ENCODE measurements around the gene EML6. TPM values are rescaled to one million over a fixed set of nuclear protein-coding genes. Genes with fewer than 3 reads are reported as not detected.

The EML6 gene
- total RNA-seq, 4 donors from 2014 or later = 2.7 to 42.5 (median 11.9) TPM

DNA sequence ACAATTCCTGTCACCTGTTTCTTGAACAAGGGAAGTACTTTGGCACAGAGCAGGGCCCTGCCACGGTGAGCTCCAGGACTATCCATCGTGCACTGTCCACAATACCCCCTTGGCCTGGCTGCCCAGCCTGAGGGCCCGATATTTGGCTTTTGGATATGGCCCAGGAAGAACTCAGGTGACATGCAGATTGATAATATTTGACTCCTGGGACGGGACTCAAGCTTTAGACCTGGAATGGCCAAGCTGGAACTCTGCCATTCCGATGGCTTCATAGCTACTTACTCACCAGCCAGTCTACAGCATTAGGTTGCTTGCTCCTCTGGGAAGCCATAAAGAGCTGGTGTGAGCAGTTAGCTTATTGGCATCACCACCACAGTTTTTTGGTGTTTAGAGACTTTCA is 26.6 kb downstream of the EML6 start:
- DNase-seq (no peak), ATAC-seq (no peak)
- TF ChIP-seq, protein P1, sequence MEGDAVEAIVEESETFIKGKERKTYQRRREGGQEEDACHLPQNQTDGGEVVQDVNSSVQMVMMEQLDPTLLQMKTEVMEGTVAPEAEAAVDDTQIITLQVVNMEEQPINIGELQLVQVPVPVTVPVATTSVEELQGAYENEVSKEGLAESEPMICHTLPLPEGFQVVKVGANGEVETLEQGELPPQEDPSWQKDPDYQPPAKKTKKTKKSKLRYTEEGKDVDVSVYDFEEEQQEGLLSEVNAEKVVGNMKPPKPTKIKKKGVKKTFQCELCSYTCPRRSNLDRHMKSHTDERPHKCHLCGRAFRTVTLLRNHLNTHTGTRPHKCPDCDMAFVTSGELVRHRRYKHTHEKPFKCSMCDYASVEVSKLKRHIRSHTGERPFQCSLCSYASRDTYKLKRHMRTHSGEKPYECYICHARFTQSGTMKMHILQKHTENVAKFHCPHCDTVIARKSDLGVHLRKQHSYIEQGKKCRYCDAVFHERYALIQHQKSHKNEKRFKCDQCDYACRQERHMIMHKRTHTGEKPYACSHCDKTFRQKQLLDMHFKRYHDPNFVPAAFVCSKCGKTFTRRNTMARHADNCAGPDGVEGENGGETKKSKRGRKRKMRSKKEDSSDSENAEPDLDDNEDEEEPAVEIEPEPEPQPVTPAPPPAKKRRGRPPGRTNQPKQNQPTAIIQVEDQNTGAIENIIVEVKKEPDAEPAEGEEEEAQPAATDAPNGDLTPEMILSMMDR (IDR thresholded peaks at IDR 0.05 in 4 of 5, conservative IDR thresholded peaks at IDR 0.05 in 1 of 5) = no peak
- TF ChIP-seq POLR2A (IDR thresholded peaks at IDR 0.05) = no peak
- H3K27me3 ChIP-seq = no peaks in the 10 kb centered on the region
- H3K27ac ChIP-seq = no peak overlapping the region
- in situ Hi-C loops (cut with MboI; ENCODE audit: low sequenced_read_pairs in 4 of 4) (no loop called here), intact Hi-C loops (cut with DNase I; ENCODE audit: low total_unique reads) (no loop called here)
- no peak overlapping the region for H3K4me3 ChIP-seq
- H3K4me1 ChIP-seq = no peaks in the 10 kb centered on the region
- H3K36me3 ChIP-seq = no peaks in the 10 kb centered on the region
- H3K9me3 ChIP-seq = no peaks in the 10 kb centered on the region

DNA sequence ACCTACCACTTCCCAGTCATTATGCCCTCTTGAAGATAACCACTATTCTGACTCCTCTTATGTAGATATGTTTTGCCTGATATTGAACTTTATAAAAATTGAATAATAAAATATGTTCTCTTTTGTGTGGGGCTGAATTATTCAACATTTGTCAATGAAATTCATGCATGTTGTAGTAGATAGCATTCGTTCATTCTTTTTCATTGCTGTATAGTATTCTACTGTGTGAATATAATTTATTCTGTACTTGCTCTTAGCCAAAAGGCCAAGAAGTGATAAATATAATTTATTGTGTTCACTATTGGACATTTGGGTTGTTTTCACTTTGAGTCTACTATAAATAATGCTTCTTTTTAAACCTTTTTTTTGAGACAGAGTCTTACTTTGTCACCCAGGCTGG is 29.0 kb downstream of the EML6 start:
- no peak for ATAC-seq
- H3K4me1 ChIP-seq = no peaks in the 10 kb centered on the region
- H3K4me3 ChIP-seq = no peak overlapping the region
- in situ Hi-C loops (cut with MboI; ENCODE audit: low sequenced_read_pairs in 4 of 4) = no loop called here
- intact Hi-C loops (cut with DNase I; ENCODE audit: low total_unique reads) = no loop called here
- no peaks in the 10 kb centered on the region for H3K9me3 ChIP-seq
- H3K36me3 ChIP-seq = no peaks in the 10 kb centered on the region
- no peak overlapping the region for H3K27ac ChIP-seq
- no peaks in the 10 kb centered on the region for H3K27me3 ChIP-seq
- TF ChIP-seq, protein P1 (IDR thresholded peaks at IDR 0.05 in 4 of 5, conservative IDR thresholded peaks at IDR 0.05 in 1 of 5) = no peak
- no peak for TF ChIP-seq POLR2A (IDR thresholded peaks at IDR 0.05)
- no peak for DNase-seq

DNA sequence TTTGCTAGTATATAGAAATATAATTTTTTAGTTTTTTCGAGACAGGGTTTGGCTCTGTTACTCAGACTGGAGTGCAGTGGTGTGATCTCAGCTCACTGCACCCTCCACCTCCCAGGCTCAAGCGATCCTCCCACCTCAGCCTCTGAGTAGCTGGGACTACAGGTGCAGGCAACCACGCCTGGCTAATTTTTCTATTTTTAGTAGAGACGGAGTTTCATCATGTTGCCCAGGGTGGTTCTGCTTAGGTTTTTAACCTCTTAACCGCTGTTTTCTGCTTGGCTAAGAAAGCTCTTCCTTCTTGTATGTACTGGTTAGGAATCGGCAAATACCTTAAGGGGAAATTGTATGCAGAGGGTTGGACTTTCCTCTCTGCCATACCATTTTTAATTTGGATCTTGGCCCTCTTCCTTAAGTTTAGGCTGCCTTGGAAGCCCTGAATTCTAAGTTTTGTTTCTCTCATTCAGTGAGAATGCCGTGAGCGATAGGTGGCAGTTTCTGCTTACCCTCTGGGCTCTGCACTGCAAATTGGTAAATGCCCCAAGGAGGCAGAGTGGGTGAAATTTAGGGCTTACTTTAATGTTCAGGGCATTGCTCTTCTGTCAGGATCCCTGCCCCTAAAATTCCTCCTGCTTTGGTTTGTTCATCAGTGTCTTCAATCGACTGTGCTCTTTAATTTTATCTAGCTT is 32.3 kb downstream of the EML6 start:
- in situ Hi-C loops (cut with MboI; ENCODE audit: low sequenced_read_pairs in 4 of 4) = no loop called here
- no peak for DNase-seq
- Histone ChIP-seq H3K27me3 (no peaks in the 10 kb centered on the region), H3K4me3 (no peak overlapping the region), H3K4me1 (no peaks in the 10 kb centered on the region), H3K36me3 (no peaks in the 10 kb centered on the region), H3K27ac (no peak overlapping the region), H3K9me3 (no peaks in the 10 kb centered on the region)
- TF ChIP-seq, protein P1 (IDR thresholded peaks at IDR 0.05 in 4 of 5, conservative IDR thresholded peaks at IDR 0.05 in 1 of 5) = no peak
- no peak for TF ChIP-seq POLR2A (IDR thresholded peaks at IDR 0.05)
- intact Hi-C loops (cut with DNase I; ENCODE audit: low total_unique reads) = no loop called here
- ATAC-seq = no peak

DNA sequence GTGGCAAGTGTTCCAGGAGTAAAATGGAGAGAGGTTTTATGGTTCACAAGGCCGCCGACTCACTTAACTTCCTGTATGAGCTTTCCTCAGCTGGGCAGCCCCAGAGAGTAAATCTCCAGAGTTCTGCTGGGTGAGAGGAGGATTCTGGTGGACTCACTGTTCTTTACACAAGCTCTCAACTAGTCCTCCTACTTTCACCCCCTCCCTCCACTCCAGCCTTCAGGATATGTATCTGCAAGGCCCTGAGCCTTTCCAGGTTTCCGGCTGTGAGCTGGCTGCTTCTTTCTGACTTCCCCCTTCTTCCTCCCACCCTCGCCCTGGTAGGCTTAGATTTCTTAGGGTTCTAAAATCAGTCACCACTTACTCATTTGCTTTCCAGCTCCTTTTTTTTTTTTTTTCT is 34.0 kb downstream of the EML6 start:
- intact Hi-C loops (cut with DNase I; ENCODE audit: low total_unique reads) = no loop called here
- Histone ChIP-seq H3K4me1 (no peaks in the 10 kb centered on the region), H3K4me3 (no peak overlapping the region), H3K9me3 (no peaks in the 10 kb centered on the region), H3K36me3 (no peaks in the 10 kb centered on the region), H3K27ac (no peak overlapping the region), H3K27me3 (no peaks in the 10 kb centered on the region)
- in situ Hi-C loops (cut with MboI; ENCODE audit: low sequenced_read_pairs in 4 of 4) = no loop called here
- TF ChIP-seq POLR2A (IDR thresholded peaks at IDR 0.05) = no peak
- TF ChIP-seq, protein P1 (IDR thresholded peaks at IDR 0.05 in 4 of 5, conservative IDR thresholded peaks at IDR 0.05 in 1 of 5) = no peak
- DNase-seq = no peak
- no peak for ATAC-seq

DNA sequence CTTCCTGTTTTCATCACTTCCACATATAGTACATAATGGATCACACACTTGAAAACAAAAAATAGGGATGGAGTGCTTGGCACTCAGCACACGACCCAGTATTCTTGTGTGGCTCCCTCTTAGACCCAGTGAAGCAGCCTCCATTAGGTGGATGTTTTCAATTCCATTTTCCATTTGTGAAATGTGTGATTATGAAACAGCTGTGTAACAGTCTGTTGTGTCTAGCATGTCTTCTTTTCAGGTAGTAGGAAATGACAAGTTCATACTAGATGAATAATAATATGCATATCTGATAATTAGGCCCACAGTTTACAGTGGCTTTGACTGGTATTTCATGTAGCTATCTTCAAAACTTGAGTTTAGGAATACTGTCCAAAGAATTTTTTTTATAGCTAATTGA is 35.5 kb downstream of the EML6 start:
- H3K4me1 ChIP-seq = no peaks in the 10 kb centered on the region
- no peak for ATAC-seq
- no peak overlapping the region for H3K27ac ChIP-seq
- no peaks in the 10 kb centered on the region for H3K27me3 ChIP-seq
- H3K4me3 ChIP-seq = no peak overlapping the region
- TF ChIP-seq, protein P1 (IDR thresholded peaks at IDR 0.05 in 4 of 5, conservative IDR thresholded peaks at IDR 0.05 in 1 of 5) = no peak
- no peak for TF ChIP-seq POLR2A (IDR thresholded peaks at IDR 0.05)
- DNase-seq = no peak
- intact Hi-C loops (cut with DNase I; ENCODE audit: low total_unique reads) = no loop called here
- no peaks in the 10 kb centered on the region for H3K36me3 ChIP-seq
- H3K9me3 ChIP-seq = no peaks in the 10 kb centered on the region
- in situ Hi-C loops (cut with MboI; ENCODE audit: low sequenced_read_pairs in 4 of 4) = no loop called here

All from gastrocnemius medialis (tissue), 4 donors.